Suppressor macrophage treated with lipopolysaccharide for 4 hours (primary cell): ENCODE measurements around the gene IQSEC3.
"Not testable (repeated sequence)": the region's sequence is repeated elsewhere in the genome, so short reads cannot be mapped to it uniquely, and the experiment has no call there.

ENCODE experiments used
- DNase-seq: peaks from one replicate; pipeline ENCODE4 v3.0.0-alpha.2; 2020

IQSEC3 gene

GRCh38 chr12:115518-115917 is 49.0 kb downstream of the IQSEC3 start:
- DNase-seq, result no peak

GRCh38 chr12:115960-116915 is 49.7 kb downstream of the IQSEC3 start:
- no peak for DNase-seq

GRCh38 chr12:117311-117710 is 50.7 kb downstream of the IQSEC3 start:
- DNase-seq, result no peak

GRCh38 chr12:117816-118345 is 51.3 kb downstream of the IQSEC3 start:
- DNase-seq, result no peak

- no peak for DNase-seq
These were observed 52.0 kb downstream of the IQSEC3 start for GRCh38 chr12:118591-118990.

GRCh38 chr12:120951-121350 is 54.4 kb downstream of the IQSEC3 start:
- no peak for DNase-seq

- DNase-seq, result no peak
These were observed 55.1 kb downstream of the IQSEC3 start for GRCh38 chr12:121647-122046.

GRCh38 chr12:125075-125474 is 58.5 kb downstream of the IQSEC3 start:
- DNase-seq, result no peak

GRCh38 chr12:125566-125965 is 59.0 kb downstream of the IQSEC3 start:
- DNase-seq, result no peak

GRCh38 chr12:128079-128478 is 61.5 kb downstream of the IQSEC3 start:
- DNase-seq, result peak; percentile 49

- DNase-seq, result no peak
These were observed 62.4 kb downstream of the IQSEC3 start for GRCh38 chr12:129001-129400.

GRCh38 chr12:130519-130918 is 64.0 kb downstream of the IQSEC3 start:
- DNase-seq, result no peak

GRCh38 chr12:131008-131407 is 64.4 kb downstream of the IQSEC3 start:
- DNase-seq, result no peak

GRCh38 chr12:131732-132495 is 65.3 kb downstream of the IQSEC3 start:
- DNase-seq, result no peak

GRCh38 chr12:133616-134232 is 67.2 kb downstream of the IQSEC3 start:
- not testable (repeated sequence) for DNase-seq

- DNase-seq, result no peak
These were observed 68.6 kb downstream of the IQSEC3 start for GRCh38 chr12:135138-135537.

GRCh38 chr12:138171-138897 is 71.8 kb downstream of the IQSEC3 start:
- no peak for DNase-seq

- peak; percentile 15 for DNase-seq
These were observed 72.4 kb downstream of the IQSEC3 start for GRCh38 chr12:138898-139534.

GRCh38 chr12:139585-139984 is 73.0 kb downstream of the IQSEC3 start:
- DNase-seq, result no peak

- no peak for DNase-seq
These were observed 73.6 kb downstream of the IQSEC3 start for GRCh38 chr12:140162-140561.

- DNase-seq, result peak; percentile 15
These were observed 77.5 kb downstream of the IQSEC3 start for GRCh38 chr12:143964-144649.
